VCaP (cell line): ENCODE data around the gene SP6.

Experiments
- H3K27ac ChIP-seq: fragments of 450-650 bp; 2 replicates; pipeline ENCODE4 v1.5.1; 2017
- TF ChIP-seq, protein P1 (sequence below): fragments of 450-650 bp; conservative IDR thresholded peaks from 2 replicates; pipeline ENCODE4 v1.5.1; 2017; ENCODE audit warnings: mild to moderate bottlenecking, moderate library complexity

The SP6 gene

DNA sequence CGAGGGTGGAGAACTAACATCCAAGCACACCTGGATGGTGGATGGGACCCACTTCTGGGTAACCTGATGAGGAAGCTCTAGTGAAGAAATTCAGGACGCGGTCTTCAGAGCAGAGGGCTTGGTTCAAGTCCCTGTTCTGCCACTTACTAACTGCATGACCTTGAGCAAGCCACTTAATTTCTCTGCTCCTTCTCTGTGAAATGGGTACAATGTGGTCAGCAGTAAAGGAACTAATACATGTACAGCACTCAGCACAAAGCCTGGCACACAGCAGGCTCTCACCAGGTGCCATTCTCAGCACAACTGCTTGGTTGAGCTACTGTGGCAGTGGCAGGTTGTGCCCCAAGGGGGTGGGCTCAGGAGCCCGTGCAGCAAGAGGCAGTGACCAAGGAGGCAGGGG, 27.4 kb downstream of the SP6 start:
- no peak overlapping the region for H3K27ac ChIP-seq

DNA sequence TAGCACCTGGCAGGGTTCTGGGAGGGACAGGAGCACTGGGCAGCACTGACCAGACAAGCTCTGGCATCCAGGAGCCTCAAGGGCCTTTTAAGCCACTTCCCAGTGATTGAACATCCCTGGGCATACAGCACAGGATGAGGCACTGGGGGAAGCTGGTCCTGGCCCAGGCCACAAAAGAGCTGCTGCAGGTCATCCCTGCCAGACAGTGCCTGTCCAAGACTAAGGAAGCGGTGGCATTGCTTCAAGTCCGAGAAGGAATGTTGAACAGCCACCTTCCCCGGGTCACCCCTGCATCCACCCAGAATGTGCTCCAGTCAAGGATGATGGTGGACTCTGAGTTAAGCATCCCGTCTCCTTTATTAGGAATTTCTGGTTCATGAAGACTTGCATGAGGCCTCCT, 28.2 kb downstream of the SP6 start:
- peak overlapping the region; percentile 81 for H3K27ac ChIP-seq
- TF ChIP-seq, protein P1, sequence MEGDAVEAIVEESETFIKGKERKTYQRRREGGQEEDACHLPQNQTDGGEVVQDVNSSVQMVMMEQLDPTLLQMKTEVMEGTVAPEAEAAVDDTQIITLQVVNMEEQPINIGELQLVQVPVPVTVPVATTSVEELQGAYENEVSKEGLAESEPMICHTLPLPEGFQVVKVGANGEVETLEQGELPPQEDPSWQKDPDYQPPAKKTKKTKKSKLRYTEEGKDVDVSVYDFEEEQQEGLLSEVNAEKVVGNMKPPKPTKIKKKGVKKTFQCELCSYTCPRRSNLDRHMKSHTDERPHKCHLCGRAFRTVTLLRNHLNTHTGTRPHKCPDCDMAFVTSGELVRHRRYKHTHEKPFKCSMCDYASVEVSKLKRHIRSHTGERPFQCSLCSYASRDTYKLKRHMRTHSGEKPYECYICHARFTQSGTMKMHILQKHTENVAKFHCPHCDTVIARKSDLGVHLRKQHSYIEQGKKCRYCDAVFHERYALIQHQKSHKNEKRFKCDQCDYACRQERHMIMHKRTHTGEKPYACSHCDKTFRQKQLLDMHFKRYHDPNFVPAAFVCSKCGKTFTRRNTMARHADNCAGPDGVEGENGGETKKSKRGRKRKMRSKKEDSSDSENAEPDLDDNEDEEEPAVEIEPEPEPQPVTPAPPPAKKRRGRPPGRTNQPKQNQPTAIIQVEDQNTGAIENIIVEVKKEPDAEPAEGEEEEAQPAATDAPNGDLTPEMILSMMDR: no peak

More for the DNA sequence above, 27.4 kb downstream of the SP6 start:
- TF ChIP-seq, protein P1: no peak

DNA sequence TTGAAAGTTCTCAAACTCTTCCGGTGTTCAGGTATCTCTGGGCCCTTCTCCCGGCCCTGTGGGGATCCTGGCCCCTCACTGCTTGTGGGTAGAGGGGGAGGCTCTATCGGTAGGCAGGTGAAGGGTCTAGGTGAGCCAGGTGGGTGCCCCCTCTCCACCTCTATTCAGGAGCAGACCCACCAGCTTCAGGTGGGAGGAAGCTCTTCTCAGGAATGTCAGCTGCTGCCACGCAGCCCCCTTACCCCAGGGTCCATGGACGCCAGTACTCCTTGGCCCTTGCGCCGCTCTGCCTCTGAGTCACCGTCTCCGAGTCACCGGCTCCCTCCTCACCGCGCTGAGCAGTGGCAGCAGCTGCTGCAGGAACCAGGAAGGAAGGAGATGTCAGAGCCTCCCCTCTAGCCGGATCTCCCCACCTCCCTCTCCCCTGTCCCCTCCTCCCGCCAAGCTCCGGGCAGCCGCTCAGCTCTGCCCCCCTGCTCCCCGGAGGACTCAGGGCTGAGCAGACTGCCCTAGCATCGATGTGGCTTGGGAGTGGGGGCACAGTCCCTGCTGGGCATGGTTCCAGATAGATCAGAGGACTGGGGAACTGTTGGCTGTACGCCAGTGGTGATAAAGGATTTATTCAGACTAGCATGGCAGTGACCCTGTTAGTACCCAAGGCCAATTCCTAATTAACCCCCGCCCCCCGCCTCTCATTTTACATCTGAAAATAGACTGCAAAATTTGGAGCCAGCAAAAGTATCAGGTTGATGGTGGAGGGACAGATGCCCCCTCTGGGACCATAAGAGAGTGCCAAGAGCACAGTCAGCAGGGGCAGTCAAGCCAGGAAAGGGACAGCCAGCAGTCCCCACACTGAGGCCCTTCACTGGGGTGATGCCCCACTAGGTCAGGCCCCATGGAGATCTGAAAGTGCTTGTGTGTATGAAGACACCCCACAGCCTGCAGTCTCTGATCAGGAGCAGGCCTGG, 29.3 kb downstream of the SP6 start, which contains the start of gene OSBPL7:
Gene OSBPL7, minus strand, starts transcription at position 371 of the 968 bp plus-strand sequence. CDS start 1,516 bp downstream, outside the sequence.
- peak within 1 kb of the TSS; percentile 81 for H3K27ac ChIP-seq
- TF ChIP-seq, protein P1: peak; percentile 76

DNA sequence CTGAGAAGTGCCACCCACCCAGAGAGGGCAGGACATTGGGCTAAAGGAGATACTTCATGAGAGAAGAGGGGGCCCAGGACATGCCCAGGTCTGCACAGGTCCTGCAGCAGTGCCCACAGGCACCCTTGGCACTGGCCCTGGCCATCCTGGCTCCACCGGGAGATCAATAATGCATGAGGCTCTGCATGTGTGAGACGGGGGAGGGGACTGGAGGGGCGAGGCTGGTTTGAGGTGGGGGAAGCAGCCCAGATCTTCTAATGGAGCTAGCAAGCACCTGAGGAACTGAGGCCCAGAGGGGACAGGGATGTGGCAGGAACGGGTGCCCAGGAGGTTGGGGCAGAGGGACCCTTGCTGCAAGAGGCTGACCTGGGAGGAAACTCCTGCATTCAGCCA, 29.9 kb downstream of the SP6 start:
- H3K27ac ChIP-seq: peak overlapping the region; percentile 81

DNA sequence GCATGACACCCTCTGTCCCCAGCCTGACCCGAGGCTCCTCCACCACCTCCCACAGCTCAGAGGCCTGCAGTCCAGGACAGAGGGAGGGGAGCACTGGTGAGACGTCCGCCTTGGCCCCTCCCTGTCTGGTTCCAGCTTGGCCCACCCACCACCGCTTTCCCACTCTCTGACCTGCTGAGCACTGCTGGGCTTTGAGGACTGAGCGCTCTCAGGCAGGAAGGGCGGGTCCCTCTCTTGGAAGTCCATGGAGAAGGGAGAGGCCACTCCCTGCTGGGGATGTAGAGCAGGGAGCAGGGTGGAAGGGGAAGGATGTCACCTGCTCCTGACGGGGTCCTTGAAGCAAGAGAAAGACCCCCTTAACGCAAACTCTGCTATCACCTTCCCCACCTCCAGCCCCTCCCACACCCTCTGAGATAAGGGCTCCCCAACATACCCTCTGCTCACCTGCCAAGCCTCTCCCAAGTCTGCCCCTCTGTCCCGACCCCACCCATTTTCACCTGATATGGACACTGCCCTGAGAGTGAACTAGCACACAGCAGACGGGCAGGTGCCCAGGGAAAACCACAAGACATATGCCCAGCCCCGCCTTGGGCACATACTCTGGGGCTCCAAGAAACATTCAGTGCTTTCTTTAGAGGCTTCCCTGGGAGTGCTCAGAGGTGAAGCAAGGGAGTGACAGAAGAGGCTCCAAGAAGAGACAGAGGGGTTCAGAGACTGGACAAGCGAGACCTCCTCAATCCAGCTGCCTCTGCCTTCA, 30.8 kb downstream of the SP6 start:
- H3K27ac ChIP-seq: 0 out of 2 replicates have a peak overlapping the region, but pooled peaks have one; percentile 81

More for the DNA sequence above, 29.9 kb downstream of the SP6 start:
- TF ChIP-seq, protein P1: no peak

DNA sequence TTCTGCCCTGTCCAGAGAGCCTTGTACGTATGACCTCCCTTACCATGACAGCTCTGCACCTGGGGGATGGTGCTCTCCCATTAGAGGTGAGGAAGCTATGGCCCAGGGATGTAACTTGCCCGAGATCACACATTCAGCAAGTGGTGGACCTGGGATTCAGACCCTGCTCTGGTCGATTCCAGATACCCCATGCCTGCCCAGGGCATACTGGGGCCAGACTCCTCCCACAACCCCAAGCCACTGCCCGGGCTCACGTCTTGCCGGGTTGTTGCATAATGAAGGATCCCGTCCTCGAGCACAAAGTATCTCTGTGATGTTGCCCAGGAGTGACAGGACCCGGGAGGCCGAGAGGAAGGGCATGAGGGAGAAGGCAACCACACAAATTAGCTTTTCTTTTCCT, 31.5 kb downstream of the SP6 start:
- H3K27ac ChIP-seq: no peak overlapping the region

More for the DNA sequence above, 30.8 kb downstream of the SP6 start:
- TF ChIP-seq, protein P1: no peak

More for the DNA sequence above, 31.5 kb downstream of the SP6 start:
- TF ChIP-seq, protein P1: no peak
